ENCODE data around the gene PSMC1.

PSMC1 gene

GRCh38 chr14:90276646-90277367, 20.5 kb downstream of the PSMC1 start:
- DNase-seq (ENCODE audit: low read depth in 2 of 2) = no peak

GRCh38 chr14:90277581-90278198, 21.3 kb downstream of the PSMC1 start:
- DNase-seq (ENCODE audit: low read depth in 2 of 2) = no peak

GRCh38 chr14:90278199-90279175, 22.1 kb downstream of the PSMC1 start:
- no peak for DNase-seq (ENCODE audit: low read depth in 2 of 2)

GRCh38 chr14:90280096-90280495, 23.7 kb downstream of the PSMC1 start:
- no peak for DNase-seq (ENCODE audit: low read depth in 2 of 2)

GRCh38 chr14:90281261-90281660, 24.9 kb downstream of the PSMC1 start:
- no peak for DNase-seq (ENCODE audit: low read depth in 2 of 2)

GRCh38 chr14:90281756-90282155, 25.4 kb downstream of the PSMC1 start:
- DNase-seq (ENCODE audit: low read depth in 2 of 2) = no peak

GRCh38 chr14:90287791-90288190, 31.4 kb downstream of the PSMC1 start:
- DNase-seq (ENCODE audit: low read depth in 2 of 2) = no peak

- DNase-seq (ENCODE audit: low read depth in 2 of 2) = no peak
Measured at GRCh38 chr14:90288651-90289355, 32.5 kb downstream of the PSMC1 start.

GRCh38 chr14:90290337-90291011, 34.1 kb downstream of the PSMC1 start:
- DNase-seq (ENCODE audit: low read depth in 2 of 2) = no peak

GRCh38 chr14:90291699-90292098, 35.3 kb downstream of the PSMC1 start:
- DNase-seq (ENCODE audit: low read depth in 2 of 2) = no peak

GRCh38 chr14:90293766-90294730, 37.7 kb downstream of the PSMC1 start:
- no peak for DNase-seq (ENCODE audit: low read depth in 2 of 2)

- DNase-seq (ENCODE audit: low read depth in 2 of 2) = no peak
Measured at GRCh38 chr14:90294872-90295271, 38.5 kb downstream of the PSMC1 start.

- no peak for DNase-seq (ENCODE audit: low read depth in 2 of 2)
Measured at GRCh38 chr14:90295870-90296516, 39.6 kb downstream of the PSMC1 start.

GRCh38 chr14:90296641-90297040, 40.3 kb downstream of the PSMC1 start:
- no peak for DNase-seq (ENCODE audit: low read depth in 2 of 2)

- no peak for DNase-seq (ENCODE audit: low read depth in 2 of 2)
Measured at GRCh38 chr14:90297876-90298629, 41.7 kb downstream of the PSMC1 start.

- no peak for DNase-seq (ENCODE audit: low read depth in 2 of 2)
Measured at GRCh38 chr14:90299408-90299807, 43.1 kb downstream of the PSMC1 start.

GRCh38 chr14:90300611-90301047, 44.3 kb downstream of the PSMC1 start:
- DNase-seq (ENCODE audit: low read depth in 2 of 2) = no peak

- DNase-seq (ENCODE audit: low read depth in 2 of 2) = no peak
Measured at GRCh38 chr14:90301122-90301521, 44.8 kb downstream of the PSMC1 start.

- DNase-seq (ENCODE audit: low read depth in 2 of 2) = no peak
Measured at GRCh38 chr14:90301668-90302090, 45.3 kb downstream of the PSMC1 start.
